ENCODE data around the gene SOST. TPM values are rescaled to one million over a fixed set of nuclear protein-coding genes. Genes with fewer than 3 reads are reported as not detected.

Gene SOST
- total and polyA plus RNA-seq, 4 donors = 0.02 to 0.04 TPM; not detected in 2

DNA sequence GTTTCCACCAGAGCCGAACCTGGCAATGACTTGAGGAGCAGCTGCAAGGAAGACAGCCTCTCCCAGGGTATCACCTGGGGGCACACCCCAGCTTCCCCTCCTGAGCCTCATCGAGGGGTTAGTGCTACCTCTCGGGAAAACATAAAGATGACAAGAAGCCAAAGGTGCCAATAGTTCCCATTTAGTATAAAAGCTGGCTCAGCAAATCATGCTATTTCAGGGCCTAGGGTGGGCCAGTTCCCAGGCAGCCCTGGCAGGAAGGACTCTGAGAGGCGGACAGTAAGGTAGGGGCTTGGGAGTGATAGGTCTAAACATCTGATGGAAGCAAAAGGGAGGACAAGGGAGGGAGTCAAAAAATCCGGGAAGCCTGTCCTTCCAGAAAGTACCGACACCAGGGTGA is 46.2 kb downstream of the SOST start:
- Histone ChIP-seq H3K4me1 (ENCODE audit: control insufficient read depth in 5 of 5, insufficient read depth in 5 of 5, low read length in 5 of 5) (peaks cover 0 to 8% (median 3%) of the 10 kb centered on the region in 5 donors), H3K36me3 (ENCODE audit: control insufficient read depth in 4 of 4, insufficient read depth in 4 of 4, low read length in 4 of 4) (no peaks in the 10 kb centered on the region), H3K9me3 (ENCODE audit: control insufficient read depth in 4 of 4, insufficient read depth in 3 of 4, low read length in 3 of 4) (no peaks in the 10 kb centered on the region), H3K9ac (ENCODE audit: insufficient read depth in 1 of 2, low read length in 2 of 2) (no peak overlapping the region), H3K27ac (ENCODE audit: low read depth in 1 of 2, low read length in 1 of 2) (no peak overlapping the region), H3K4me3 (no peak overlapping the region), H3K27me3 (ENCODE audit: control insufficient read depth in 3 of 3, insufficient read depth in 3 of 3, low read length in 2 of 3) (peaks cover 0 to 2% (median 0%) of the 10 kb centered on the region in 3 donors)
- DNase-seq = no peak
- TF ChIP-seq, protein P1, sequence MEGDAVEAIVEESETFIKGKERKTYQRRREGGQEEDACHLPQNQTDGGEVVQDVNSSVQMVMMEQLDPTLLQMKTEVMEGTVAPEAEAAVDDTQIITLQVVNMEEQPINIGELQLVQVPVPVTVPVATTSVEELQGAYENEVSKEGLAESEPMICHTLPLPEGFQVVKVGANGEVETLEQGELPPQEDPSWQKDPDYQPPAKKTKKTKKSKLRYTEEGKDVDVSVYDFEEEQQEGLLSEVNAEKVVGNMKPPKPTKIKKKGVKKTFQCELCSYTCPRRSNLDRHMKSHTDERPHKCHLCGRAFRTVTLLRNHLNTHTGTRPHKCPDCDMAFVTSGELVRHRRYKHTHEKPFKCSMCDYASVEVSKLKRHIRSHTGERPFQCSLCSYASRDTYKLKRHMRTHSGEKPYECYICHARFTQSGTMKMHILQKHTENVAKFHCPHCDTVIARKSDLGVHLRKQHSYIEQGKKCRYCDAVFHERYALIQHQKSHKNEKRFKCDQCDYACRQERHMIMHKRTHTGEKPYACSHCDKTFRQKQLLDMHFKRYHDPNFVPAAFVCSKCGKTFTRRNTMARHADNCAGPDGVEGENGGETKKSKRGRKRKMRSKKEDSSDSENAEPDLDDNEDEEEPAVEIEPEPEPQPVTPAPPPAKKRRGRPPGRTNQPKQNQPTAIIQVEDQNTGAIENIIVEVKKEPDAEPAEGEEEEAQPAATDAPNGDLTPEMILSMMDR (IDR thresholded peaks at IDR 0.05; ENCODE audit: control extremely low read depth, extremely low read depth) = no peak
- WGBS, 2 donors = 70 to 78% methylated on average over 6 of the region's 6 CpGs
- no peak for ATAC-seq (ENCODE audit: insufficient read depth, low FRiP score)

GRCh38 chr17:43710101-43710500 is 48.5 kb downstream of the SOST start:
- H3K36me3 ChIP-seq (ENCODE audit: control insufficient read depth in 4 of 4, insufficient read depth in 4 of 4, low read length in 4 of 4) = no peaks in the 10 kb centered on the region
- H3K4me3 ChIP-seq = no peak overlapping the region
- no peak overlapping the region for H3K27ac ChIP-seq (ENCODE audit: low read depth in 1 of 2, low read length in 1 of 2)
- H3K4me1 ChIP-seq (ENCODE audit: control insufficient read depth in 5 of 5, insufficient read depth in 5 of 5, low read length in 5 of 5) = peaks cover 0 to 8% (median 3%) of the 10 kb centered on the region in 5 donors
- H3K9ac ChIP-seq (ENCODE audit: insufficient read depth in 1 of 2, low read length in 2 of 2) = no peak overlapping the region
- no peak for DNase-seq
- TF ChIP-seq, protein P1 (IDR thresholded peaks at IDR 0.05; ENCODE audit: control extremely low read depth, extremely low read depth) = no peak
- no peaks in the 10 kb centered on the region for H3K9me3 ChIP-seq (ENCODE audit: control insufficient read depth in 4 of 4, insufficient read depth in 3 of 4, low read length in 3 of 4)
- peaks cover 0 to 2% (median 0%) of the 10 kb centered on the region in 3 donors for H3K27me3 ChIP-seq (ENCODE audit: control insufficient read depth in 3 of 3, insufficient read depth in 3 of 3, low read length in 2 of 3)
- 90 to 97% methylated on average over 6 of the region's 6 CpGs for WGBS, 2 donors
- no peak for ATAC-seq (ENCODE audit: insufficient read depth, low FRiP score)

DNA sequence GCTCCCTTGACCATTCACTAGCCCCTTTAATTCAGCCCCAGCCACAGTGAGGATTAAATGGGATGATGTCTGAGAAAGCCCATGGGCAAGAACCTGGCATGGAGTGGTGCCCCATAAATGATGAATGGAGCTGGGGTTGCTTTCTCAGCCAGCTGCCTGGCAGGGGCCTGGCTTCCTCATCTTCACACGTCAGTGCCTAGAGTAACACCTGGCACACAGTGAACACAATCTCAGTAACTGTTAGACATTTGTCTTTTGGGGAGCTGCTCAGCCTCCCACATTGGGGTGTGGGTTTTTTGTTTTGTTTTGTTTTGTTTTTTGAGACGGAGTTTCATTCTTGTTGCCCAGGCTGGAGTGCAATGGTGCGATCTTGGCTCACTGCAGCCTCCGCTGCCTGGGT is 49.4 kb downstream of the SOST start:
- ATAC-seq (ENCODE audit: insufficient read depth, low FRiP score) (no peak), DNase-seq (no peak)
- WGBS, 2 donors = 90 to 95% methylated on average over 4 of the region's 4 CpGs
- Histone ChIP-seq H3K27me3 (ENCODE audit: control insufficient read depth in 3 of 3, insufficient read depth in 3 of 3, low read length in 2 of 3) (peaks cover 0 to 4% (median 0%) of the 10 kb centered on the region in 3 donors), H3K4me1 (ENCODE audit: control insufficient read depth in 5 of 5, insufficient read depth in 5 of 5, low read length in 5 of 5) (peaks cover 0 to 8% (median 3%) of the 10 kb centered on the region in 5 donors), H3K9ac (ENCODE audit: insufficient read depth in 1 of 2, low read length in 2 of 2) (no peak overlapping the region), H3K27ac (ENCODE audit: low read depth in 1 of 2, low read length in 1 of 2) (no peak overlapping the region), H3K36me3 (ENCODE audit: control insufficient read depth in 4 of 4, insufficient read depth in 4 of 4, low read length in 4 of 4) (no peaks in the 10 kb centered on the region), H3K9me3 (ENCODE audit: control insufficient read depth in 4 of 4, insufficient read depth in 3 of 4, low read length in 3 of 4) (no peaks in the 10 kb centered on the region), H3K4me3 (no peak overlapping the region)
- TF ChIP-seq, protein P1 (IDR thresholded peaks at IDR 0.05; ENCODE audit: control extremely low read depth, extremely low read depth) = no peak

DNA sequence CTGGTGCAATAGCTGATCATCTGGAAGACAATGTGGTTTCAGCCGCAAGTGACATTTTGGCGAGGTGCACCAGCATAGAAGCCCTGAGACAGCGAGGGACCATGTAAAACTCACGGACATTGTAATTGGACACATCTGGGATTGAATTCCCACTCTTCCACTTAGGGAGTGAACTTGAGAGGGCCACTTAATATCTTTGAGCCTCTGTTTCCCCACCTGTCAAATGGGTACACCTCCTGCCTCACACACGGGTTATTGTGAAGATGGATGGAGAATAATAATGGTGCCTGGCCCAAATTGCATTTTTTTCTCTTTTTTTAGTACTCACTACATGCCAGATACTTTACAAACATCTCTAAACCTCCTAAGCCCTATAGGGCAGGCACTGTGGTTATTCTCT is 51.4 kb downstream of the SOST start:
- H3K36me3 ChIP-seq (ENCODE audit: control insufficient read depth in 4 of 4, insufficient read depth in 4 of 4, low read length in 4 of 4) = no peaks in the 10 kb centered on the region
- DNase-seq (no peak), ATAC-seq (ENCODE audit: insufficient read depth, low FRiP score) (no peak)
- no peak overlapping the region for H3K9ac ChIP-seq (ENCODE audit: insufficient read depth in 1 of 2, low read length in 2 of 2)
- no peak overlapping the region for H3K4me3 ChIP-seq
- 89 to 92% methylated on average over 5 of the region's 5 CpGs for WGBS, 2 donors
- peaks cover 0 to 2% (median 0%) of the 10 kb centered on the region in 4 donors for H3K9me3 ChIP-seq (ENCODE audit: control insufficient read depth in 4 of 4, insufficient read depth in 3 of 4, low read length in 3 of 4)
- H3K4me1 ChIP-seq (ENCODE audit: control insufficient read depth in 5 of 5, insufficient read depth in 5 of 5, low read length in 5 of 5) = peaks cover 0 to 2% (median 0%) of the 10 kb centered on the region in 5 donors
- H3K27me3 ChIP-seq (ENCODE audit: control insufficient read depth in 3 of 3, insufficient read depth in 3 of 3, low read length in 2 of 3) = peaks cover 0 to 4% (median 0%) of the 10 kb centered on the region in 3 donors
- H3K27ac ChIP-seq (ENCODE audit: low read depth in 1 of 2, low read length in 1 of 2) = no peak overlapping the region
- TF ChIP-seq, protein P1 (IDR thresholded peaks at IDR 0.05; ENCODE audit: control extremely low read depth, extremely low read depth) = no peak
